Stimulated activated effector memory CD8-positive, alpha-beta T cell treated with anti-CD3 and anti-CD28 coated beads, Interleukin-12 subunit alpha, Interleukin-12 subunit beta, amount 100 ng/mL, for 72 hours (primary cell): ENCODE results near the gene HSF2BP.
A peak's percentile ranks its signal among the peaks of the same experiment; 100 is the strongest.
"Not testable (repeated sequence)": the region's sequence is repeated elsewhere in the genome, so short reads cannot be mapped to it uniquely, and the experiment has no call there.

Source experiments
- ATAC-seq: fragments of 150-1000 bp; cut with Tn5 transposase; 2 replicates; pipeline ENCODE4 v1.10.0; 2021
- DNase-seq, 2 donors: peaks; one replicate each; pipeline ENCODE4 v3.0.0; 2021 to 2022; ENCODE audit warnings: low spot score in 2 of 2
- H3K27ac Mint-ChIP-seq: one replicate; pipeline ENCODE4 v1.8.0; 2022; ENCODE audit warnings: mild to moderate bottlenecking, mixed read lengths
- H3K36me3 Mint-ChIP-seq: one replicate; pipeline ENCODE4 v1.8.0; 2022; ENCODE audit warnings: mild to moderate bottlenecking, mixed read lengths
- H3K4me1 Mint-ChIP-seq: one replicate; pipeline ENCODE4 v1.8.0; 2022; ENCODE audit warnings: mixed read lengths
- H3K4me3 Mint-ChIP-seq: one replicate; pipeline ENCODE4 v1.8.0; 2022; ENCODE audit warnings: mild to moderate bottlenecking, mixed read lengths
- H3K9me3 Mint-ChIP-seq: one replicate; pipeline ENCODE4 v1.8.0; 2022; ENCODE audit warnings: mixed read lengths

The HSF2BP gene

DNA sequence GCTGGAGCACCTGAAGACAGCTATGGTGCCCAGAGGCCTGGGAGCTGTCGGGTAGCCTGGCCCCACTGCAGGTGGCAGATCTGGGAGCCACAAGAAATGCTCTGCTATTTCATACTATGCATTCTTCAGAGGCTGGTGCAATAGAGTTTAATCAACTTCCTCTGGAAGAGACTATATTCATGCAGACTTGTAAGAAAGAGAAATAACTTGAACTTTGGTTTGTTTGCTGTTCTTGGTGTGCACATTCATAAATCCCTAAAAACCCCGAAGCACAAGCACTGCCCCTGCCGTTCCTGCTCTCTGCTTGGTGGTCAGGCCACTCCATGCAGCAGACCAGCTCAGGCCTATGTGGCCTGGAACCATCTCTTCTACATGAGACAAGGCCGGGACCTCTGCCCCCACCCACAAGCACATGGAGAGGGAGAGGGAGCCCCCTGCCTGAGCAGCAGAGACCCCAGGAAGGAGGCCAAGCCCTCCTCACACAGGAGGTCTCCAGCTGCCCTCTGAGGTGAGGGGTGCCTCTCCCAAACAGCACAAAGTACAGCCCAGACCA, 142.9 kb downstream of the HSF2BP start:
- H3K9me3 Mint-ChIP-seq, H3K27ac Mint-ChIP-seq, H3K36me3 Mint-ChIP-seq, ATAC-seq, DNase-seq, H3K4me1 Mint-ChIP-seq, H3K4me3 Mint-ChIP-seq: not testable (repeated sequence)

DNA sequence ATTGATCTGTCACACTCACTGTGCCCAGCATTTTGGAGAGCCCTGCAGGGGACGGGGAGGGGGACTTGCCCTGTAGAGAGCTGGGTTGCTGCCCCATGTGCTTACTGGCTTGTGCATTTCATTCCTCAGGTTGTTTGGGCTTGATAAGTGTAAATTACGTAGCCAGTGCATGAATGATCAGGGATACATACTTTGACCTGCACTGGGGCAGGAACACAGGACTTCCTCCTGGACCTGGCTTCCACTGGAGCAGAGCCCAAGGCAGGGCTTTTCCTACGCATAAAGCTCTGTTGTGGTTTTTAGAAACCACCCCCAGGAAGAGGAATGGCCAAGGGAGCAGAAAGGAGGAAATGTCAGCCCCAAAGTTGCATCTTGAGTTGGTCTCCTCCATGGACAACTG, 144.5 kb downstream of the HSF2BP start:
- not testable (repeated sequence) for H3K4me1 Mint-ChIP-seq, H3K4me3 Mint-ChIP-seq, DNase-seq, H3K36me3 Mint-ChIP-seq, ATAC-seq, H3K27ac Mint-ChIP-seq, H3K9me3 Mint-ChIP-seq

DNA sequence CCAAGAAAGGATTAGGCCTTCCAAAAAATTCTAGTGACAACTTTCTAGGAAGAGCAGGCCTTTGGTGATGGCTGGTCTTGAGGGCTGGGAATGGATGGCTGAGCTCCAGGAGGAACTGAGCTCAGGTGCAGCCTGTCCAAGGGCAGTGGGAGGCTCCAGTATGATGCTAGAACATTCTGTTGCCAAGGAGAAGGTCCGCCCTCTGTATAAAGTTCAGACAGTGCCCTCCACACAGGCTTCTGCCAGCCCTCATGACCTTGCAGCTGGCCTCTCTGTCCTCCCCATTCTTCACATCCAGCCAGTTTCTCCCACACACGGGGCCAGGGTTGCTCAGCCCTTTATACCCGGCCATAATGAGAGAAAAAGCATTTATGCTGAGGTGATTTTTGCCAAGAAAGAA, 146.3 kb downstream of the HSF2BP start:
- H3K4me1 Mint-ChIP-seq, ATAC-seq, DNase-seq, H3K36me3 Mint-ChIP-seq, H3K27ac Mint-ChIP-seq, H3K9me3 Mint-ChIP-seq, H3K4me3 Mint-ChIP-seq: not testable (repeated sequence)

DNA sequence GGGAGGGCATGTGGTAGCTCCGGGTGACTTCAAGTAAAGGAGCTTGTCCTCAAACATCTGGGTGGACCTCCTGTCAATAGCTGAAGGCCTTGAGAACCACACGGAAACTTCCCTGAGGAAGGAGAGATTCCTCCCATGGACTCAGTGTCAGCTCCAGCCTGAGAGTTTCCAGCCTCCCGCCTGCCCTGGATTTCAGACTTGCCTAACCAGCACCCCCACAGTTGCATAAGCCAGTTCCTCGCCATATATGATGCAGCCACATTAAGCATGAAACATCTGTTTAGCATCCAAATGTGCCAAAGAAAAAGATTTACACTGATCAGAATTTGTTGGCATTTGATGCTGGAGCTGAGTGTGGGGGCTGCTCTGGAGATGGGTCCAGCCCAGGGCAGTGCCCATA, 148.1 kb downstream of the HSF2BP start:
- not testable (repeated sequence) for H3K9me3 Mint-ChIP-seq, H3K4me3 Mint-ChIP-seq, H3K27ac Mint-ChIP-seq, H3K4me1 Mint-ChIP-seq, DNase-seq, H3K36me3 Mint-ChIP-seq, ATAC-seq

DNA sequence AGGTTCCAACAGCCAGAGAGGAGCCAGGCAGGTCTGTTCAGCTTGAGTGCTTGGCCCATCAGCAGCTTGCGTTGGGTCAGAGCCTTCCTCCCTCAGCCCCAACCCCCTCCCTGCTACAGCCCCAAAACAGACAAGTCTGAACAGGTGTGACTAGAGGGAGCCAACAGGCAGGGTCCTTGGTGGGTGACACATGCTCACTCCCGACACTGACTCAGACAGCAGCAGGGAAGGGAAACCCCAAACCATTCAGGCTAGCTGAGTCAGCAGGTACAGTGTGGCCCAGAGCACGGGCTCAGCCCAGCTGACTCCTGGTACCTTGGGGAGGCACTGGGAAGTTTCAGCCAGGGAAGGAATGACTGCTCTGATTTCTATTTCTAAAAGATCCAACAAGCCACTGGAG, 148.6 kb downstream of the HSF2BP start:
- DNase-seq = not testable (repeated sequence)
- ATAC-seq = peak; percentile 95

DNA sequence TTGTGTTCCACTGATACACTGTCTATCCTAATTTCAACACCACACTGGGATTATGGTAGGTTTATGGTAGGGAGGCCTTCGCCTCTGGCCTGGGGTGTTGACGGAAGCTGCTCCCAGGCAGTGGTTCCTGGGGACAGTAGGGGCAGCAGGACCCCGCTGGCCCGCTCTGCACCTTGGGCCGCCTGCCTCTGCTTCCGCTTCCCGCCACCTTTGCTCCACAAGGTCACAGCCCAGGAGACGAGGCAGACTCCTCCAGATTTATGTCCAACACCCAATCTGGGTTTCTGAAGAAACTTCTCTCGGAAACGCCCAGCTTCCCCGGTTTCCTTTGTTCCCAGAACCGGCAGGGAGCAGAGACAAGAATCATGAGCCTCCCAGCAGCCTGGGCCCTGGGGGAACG, 155.4 kb downstream of the HSF2BP start:
- H3K4me3 Mint-ChIP-seq, H3K36me3 Mint-ChIP-seq, H3K4me1 Mint-ChIP-seq, H3K27ac Mint-ChIP-seq, H3K9me3 Mint-ChIP-seq, ATAC-seq, DNase-seq: not testable (repeated sequence)

More for the DNA sequence above, 148.6 kb downstream of the HSF2BP start:
- not testable (repeated sequence) for H3K4me1 Mint-ChIP-seq, H3K36me3 Mint-ChIP-seq, H3K9me3 Mint-ChIP-seq, H3K4me3 Mint-ChIP-seq, H3K27ac Mint-ChIP-seq

DNA sequence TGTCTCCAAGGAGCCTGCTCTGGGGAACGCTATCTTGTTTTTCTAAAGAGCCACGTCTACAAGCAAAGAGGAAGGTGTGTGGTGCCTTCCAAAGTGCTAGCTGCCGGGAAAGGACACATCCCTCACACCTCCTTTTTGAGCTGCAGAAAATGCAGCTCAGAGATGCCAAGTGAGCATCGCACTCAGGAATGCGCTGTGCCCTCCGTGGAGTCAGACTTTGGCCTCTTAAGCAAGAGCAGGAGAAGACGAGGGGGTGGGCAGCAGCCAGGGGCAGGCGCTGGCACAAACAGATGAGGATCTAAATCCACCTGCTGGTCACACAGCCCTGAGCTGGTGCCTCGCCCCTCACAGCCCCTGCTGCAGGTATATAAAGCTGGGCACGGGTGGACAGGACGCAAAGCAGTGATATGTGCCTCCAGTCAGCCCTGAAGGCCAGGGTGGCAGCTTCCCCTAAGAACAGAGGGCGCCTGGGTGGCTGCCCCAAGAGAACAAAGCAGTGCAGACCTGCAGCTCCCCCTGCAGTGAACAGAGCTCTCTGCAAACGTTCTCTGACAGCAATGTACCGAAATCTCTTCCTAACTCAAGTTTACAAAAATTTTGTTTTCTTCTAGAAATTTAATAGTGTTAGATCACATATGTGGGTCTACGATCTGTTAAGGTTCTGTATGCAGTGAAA, 156.1 kb downstream of the HSF2BP start:
- not testable (repeated sequence) for DNase-seq, H3K36me3 Mint-ChIP-seq, H3K4me1 Mint-ChIP-seq, H3K27ac Mint-ChIP-seq, H3K9me3 Mint-ChIP-seq, H3K4me3 Mint-ChIP-seq
- ATAC-seq = peak; percentile 47

DNA sequence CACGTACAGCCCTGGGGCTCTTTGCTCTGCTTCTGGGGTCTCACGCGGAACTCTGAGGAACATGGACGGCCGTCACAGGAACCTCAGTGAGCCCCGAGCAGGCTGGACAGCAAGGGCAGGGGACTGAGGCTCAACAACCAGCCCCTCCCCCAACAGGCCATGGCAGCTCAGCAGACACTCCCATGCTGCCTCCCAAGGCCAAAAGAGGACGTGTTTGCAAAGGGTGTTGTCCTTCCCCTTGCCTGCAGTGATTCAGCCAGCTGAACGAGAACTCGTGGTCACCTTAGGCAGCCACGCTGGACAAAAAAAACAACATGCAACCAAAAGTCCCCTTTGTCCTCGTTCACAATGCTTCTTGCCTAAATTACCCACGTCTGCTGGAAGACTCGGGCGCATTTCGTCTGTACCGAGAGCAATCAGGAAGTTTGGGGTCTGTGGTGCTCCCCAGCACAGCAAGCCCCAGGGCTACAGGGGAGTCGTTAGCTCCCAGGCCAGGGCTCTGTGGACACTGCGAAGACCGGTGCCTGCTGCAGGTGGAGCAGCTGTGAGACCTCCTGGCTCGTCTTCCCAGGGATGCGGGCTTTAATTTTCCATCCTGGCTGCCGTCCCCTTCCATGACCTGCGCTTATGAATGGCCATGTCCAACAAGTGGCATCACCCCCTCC, 156.7 kb downstream of the HSF2BP start:
- H3K4me3 Mint-ChIP-seq, H3K4me1 Mint-ChIP-seq, ATAC-seq, H3K9me3 Mint-ChIP-seq, DNase-seq, H3K36me3 Mint-ChIP-seq, H3K27ac Mint-ChIP-seq: not testable (repeated sequence)

DNA sequence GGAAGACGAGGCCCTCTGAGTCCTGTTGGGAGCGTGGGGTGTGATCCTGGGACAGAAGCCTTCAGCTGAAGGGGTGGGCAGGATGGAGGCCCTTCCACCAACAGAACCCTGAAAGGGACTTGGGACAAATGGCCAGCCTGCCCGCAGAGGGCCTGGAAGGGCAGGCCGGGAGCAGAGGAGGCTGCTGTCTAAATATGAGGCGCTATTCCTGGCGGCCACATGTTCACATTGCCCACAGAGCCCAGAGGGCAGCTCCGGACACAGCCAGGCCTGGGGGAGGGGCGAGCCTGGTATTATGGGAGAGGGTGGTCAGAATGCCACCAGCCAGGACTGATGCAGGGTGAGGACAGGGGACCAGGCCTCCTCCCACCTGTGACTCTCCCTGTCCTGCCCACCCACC, 160.4 kb downstream of the HSF2BP start:
- H3K36me3 Mint-ChIP-seq, H3K9me3 Mint-ChIP-seq, H3K4me3 Mint-ChIP-seq, ATAC-seq, DNase-seq, H3K27ac Mint-ChIP-seq, H3K4me1 Mint-ChIP-seq: not testable (repeated sequence)

DNA sequence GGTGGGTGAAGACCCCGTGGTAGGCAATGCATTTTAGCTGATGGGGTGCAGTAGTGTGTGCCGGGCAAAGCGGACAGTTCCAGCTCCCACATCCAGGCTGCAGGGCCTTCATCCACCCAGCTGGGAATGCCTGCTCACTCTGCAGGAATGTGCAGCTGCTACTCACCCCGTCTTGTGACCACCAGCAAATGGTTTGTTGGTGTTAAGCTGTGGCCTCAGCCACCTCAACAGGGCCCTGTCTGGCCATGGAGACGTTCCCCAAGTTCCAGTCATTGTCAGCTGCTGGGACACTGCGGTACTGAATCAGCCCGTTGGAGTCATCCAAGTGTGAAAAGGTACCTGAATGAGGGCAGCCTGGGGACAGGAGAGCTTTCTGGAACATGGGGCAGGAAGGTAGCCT, 161.2 kb downstream of the HSF2BP start:
- not testable (repeated sequence) for H3K36me3 Mint-ChIP-seq, H3K27ac Mint-ChIP-seq, H3K4me1 Mint-ChIP-seq, ATAC-seq, H3K4me3 Mint-ChIP-seq, H3K9me3 Mint-ChIP-seq, DNase-seq

DNA sequence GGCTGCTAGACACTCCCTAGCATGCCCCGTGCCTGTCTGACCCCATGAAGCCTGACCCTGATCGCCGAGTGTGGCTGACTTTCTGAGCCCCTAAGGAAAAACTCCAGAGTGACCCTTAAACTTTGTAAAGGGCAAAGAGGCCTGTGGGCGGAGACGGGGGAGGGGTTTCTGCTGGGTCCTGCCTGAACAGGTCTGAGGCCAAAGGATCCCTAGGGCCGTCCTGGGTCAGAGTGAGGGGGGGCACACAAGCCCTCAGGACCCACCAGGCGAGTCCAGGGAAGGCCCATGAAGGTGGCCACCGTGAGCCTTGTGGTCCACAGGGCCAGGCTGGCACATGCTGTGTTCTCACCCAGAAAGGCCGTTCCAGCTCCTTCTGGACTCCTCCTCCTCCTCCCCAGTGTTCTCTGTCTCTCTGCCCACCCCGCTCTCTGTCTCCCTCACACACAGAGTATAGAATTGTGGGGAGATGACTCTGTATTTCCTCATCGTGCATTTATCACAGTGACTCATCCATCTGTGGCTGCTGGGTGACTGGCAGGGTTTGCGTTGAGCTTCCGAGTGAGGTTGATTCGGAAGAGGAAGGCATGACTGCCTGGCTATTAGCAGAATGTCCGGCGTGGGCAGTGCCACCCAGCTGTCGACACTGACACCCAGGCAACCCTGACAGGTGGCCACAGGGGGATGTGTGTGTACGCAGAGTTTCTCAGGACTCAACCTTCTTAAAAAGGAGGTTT, 164.8 kb downstream of the HSF2BP start:
- H3K9me3 Mint-ChIP-seq, H3K27ac Mint-ChIP-seq, H3K4me3 Mint-ChIP-seq, H3K36me3 Mint-ChIP-seq, H3K4me1 Mint-ChIP-seq: not testable (repeated sequence)
- DNase-seq = peak in 1 of 2 donors; percentile 2
- ATAC-seq = peak; percentile 96

DNA sequence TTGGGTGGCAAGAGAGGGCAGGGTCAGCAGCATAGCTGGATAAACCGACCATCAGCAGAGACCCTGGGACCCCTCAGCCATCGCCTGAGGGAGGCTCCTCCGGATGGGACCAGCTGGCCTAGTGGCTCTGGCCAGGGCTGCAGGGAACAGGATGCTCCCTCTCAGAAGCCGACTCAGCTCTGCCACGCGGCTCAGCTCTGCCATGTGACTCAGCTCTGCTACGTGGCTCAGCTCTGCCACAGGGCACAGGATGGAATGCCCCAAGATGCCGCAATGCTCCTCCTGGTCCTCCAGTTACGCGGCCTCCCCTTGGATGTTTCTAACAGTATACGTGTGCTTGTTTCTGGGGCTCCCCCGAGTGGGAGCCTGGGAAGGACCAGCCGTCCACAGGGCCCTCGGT, 165.8 kb downstream of the HSF2BP start:
- peak; percentile 59 for ATAC-seq
- not testable (repeated sequence) for H3K4me1 Mint-ChIP-seq, DNase-seq, H3K27ac Mint-ChIP-seq, H3K36me3 Mint-ChIP-seq, H3K4me3 Mint-ChIP-seq, H3K9me3 Mint-ChIP-seq

DNA sequence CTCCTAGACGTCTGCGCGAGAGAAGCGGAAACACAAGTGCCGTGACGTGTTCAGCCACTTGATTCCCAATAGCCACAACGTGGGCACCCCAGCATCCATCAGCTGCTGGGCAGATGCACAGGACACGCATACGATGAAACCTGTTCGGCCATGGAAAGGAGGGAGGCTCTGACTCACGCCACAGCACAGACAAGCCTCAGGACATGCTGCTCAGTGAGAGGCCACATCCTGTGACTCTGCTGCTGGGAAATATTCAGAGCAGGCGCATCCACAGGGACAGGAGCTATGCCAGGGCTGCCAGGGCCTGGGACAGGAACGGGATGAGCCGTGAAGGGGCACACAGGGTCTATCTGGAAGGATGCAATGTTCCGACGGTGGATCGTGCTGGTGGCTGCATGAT, 171.1 kb downstream of the HSF2BP start:
- H3K4me1 Mint-ChIP-seq, ATAC-seq, H3K9me3 Mint-ChIP-seq, H3K27ac Mint-ChIP-seq, DNase-seq, H3K4me3 Mint-ChIP-seq, H3K36me3 Mint-ChIP-seq: not testable (repeated sequence)

DNA sequence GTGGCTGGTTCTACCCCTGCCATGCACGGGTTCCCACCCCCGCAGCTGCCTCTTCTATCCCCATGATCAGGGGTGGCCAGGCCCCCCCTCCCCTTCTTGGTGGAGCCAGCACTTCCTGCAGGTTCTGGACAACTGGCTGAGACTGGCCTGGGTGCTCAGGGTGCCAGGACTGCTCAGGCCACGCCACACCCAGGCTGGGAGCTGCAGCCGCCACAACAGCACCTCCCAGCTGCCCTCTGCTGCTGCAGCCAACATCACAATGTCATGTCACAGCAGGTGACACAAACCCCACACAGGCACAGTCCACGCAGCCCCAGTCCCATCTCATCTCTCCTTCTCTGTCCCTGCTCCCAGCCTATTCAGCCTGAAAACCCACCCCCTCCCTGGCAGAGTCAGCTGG, 173.2 kb downstream of the HSF2BP start:
- not testable (repeated sequence) for H3K4me3 Mint-ChIP-seq, H3K4me1 Mint-ChIP-seq, ATAC-seq, H3K9me3 Mint-ChIP-seq, H3K36me3 Mint-ChIP-seq, DNase-seq, H3K27ac Mint-ChIP-seq

DNA sequence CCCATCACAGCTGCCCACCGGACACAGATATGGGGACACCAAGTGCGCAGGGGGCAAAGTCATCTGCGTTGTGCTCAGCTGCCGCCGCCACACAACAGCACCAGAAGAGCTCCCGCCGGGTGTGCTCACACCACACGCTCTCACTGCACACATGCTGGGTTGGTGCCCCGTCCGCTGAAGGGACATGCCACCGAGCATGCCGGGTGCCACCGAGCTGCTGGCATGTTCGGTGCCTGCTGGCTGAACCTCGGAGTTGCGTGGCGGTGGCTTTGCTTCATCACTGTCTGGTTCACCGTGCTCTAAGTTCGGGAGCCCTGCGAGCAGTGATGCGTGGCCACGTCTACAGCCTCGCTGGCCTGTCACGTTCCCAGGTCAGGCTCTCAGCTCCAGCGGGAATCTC, 174.3 kb downstream of the HSF2BP start:
- ATAC-seq, H3K27ac Mint-ChIP-seq, DNase-seq, H3K4me3 Mint-ChIP-seq, H3K4me1 Mint-ChIP-seq, H3K36me3 Mint-ChIP-seq, H3K9me3 Mint-ChIP-seq: not testable (repeated sequence)

DNA sequence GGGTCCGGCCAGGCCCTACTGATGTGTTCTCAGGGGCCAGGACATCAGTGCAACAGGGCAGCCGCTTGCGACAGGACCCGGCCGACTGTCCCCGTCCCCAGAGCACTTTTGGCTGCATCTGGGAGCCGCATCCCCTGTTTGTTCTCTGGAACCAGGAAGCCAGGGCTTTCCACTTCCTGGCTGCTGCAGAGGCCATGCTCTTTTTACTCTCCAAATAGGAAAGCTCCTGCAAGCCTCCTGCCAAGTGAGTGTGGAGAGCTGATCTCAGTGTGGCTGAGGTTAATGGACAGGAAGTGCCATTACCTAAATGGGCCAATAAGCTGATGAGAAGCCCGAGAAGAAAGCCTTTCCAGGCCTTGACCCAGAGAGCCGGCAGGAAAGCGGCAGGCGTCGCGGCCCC, 180.1 kb downstream of the HSF2BP start:
- H3K36me3 Mint-ChIP-seq, H3K9me3 Mint-ChIP-seq, DNase-seq, ATAC-seq, H3K4me1 Mint-ChIP-seq, H3K27ac Mint-ChIP-seq, H3K4me3 Mint-ChIP-seq: not testable (repeated sequence)
